HuH-7.5 (cell line): ENCODE results near the gene FHIT.

Experiments
- DNase-seq: peaks from one replicate; pipeline ENCODE4 v3.0.0; 2011; ENCODE audit warnings: low spot score

The FHIT gene

GRCh38 chr3:60325610-60326170 lies 925.6 kb downstream of the FHIT start:
- DNase-seq, result no peak

- no peak for DNase-seq
Observed at GRCh38 chr3:60323651-60324050, 927.6 kb downstream of the FHIT start.

- DNase-seq, result no peak
Observed at GRCh38 chr3:60323180-60323579, 928.1 kb downstream of the FHIT start.

- DNase-seq, result no peak
Observed at GRCh38 chr3:60322298-60322856, 928.9 kb downstream of the FHIT start.

- no peak for DNase-seq
Observed at GRCh38 chr3:60319179-60319858, 931.9 kb downstream of the FHIT start.

- no peak for DNase-seq
Observed at GRCh38 chr3:60316121-60316797, 935.0 kb downstream of the FHIT start.

- no peak for DNase-seq
Observed at GRCh38 chr3:60313951-60314461, 937.2 kb downstream of the FHIT start.

GRCh38 chr3:60313231-60313798 lies 937.9 kb downstream of the FHIT start:
- DNase-seq, result no peak

GRCh38 chr3:60309539-60310268 lies 941.5 kb downstream of the FHIT start:
- no peak for DNase-seq

GRCh38 chr3:60308808-60309207 lies 942.4 kb downstream of the FHIT start:
- DNase-seq, result no peak

GRCh38 chr3:60307562-60308199 lies 943.6 kb downstream of the FHIT start:
- DNase-seq, result no peak

- no peak for DNase-seq
Observed at GRCh38 chr3:60304112-60304511, 947.1 kb downstream of the FHIT start.

GRCh38 chr3:60303160-60303559 lies 948.1 kb downstream of the FHIT start:
- no peak for DNase-seq

GRCh38 chr3:60301142-60301541 lies 950.1 kb downstream of the FHIT start:
- no peak for DNase-seq

- DNase-seq, result no peak
Observed at GRCh38 chr3:60298141-60298540, 953.1 kb downstream of the FHIT start.

GRCh38 chr3:60294181-60294580 lies 957.1 kb downstream of the FHIT start:
- DNase-seq, result no peak

- DNase-seq, result no peak
Observed at GRCh38 chr3:60291115-60291514, 960.1 kb downstream of the FHIT start.

GRCh38 chr3:60290122-60290492 lies 961.1 kb downstream of the FHIT start:
- no peak for DNase-seq

- no peak for DNase-seq
Observed at GRCh38 chr3:60289341-60290121, 961.7 kb downstream of the FHIT start.

GRCh38 chr3:60282866-60283265 lies 968.4 kb downstream of the FHIT start:
- no peak for DNase-seq

GRCh38 chr3:60281970-60282369 lies 969.3 kb downstream of the FHIT start:
- no peak for DNase-seq
